GM12872 (cell line): Measurements from ENCODE around the gene RSU1.

Source experiments
- CTCF ChIP-seq: IDR thresholded peaks from 3 replicates; pipeline ENCODE4 v1.5.1; 2011; ENCODE audit warnings: low read depth, mild to moderate bottlenecking, low read length, moderate library complexity; ENCODE audit not compliant: insufficient read depth

The RSU1 gene

DNA sequence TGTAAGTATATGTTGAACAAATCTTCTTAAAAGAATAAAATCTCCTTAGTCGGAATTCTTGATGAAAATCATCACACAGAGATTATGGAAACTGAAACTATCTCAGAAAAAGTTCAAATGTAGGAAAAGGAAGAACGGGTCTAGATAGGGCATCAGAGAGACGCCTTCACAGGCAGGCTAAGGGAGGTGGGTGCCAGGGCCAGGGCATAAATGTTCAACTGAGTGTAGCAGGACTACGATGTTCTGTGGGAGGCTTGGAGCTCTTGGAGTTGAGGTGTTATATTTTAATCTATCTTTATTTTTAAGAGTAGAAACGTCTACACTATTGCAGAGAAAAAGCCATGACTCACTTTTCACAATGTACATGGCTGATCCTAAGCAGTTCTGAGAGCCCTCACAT is 101.2 kb downstream of the RSU1 start:
- TF ChIP-seq CTCF = no peak

GRCh38 chr10:16713290-16713689 is 103.9 kb downstream of the RSU1 start:
- TF ChIP-seq CTCF = no peak

- TF ChIP-seq CTCF = no peak
Observed at GRCh38 chr10:16712883-16713282, 104.3 kb downstream of the RSU1 start.

DNA sequence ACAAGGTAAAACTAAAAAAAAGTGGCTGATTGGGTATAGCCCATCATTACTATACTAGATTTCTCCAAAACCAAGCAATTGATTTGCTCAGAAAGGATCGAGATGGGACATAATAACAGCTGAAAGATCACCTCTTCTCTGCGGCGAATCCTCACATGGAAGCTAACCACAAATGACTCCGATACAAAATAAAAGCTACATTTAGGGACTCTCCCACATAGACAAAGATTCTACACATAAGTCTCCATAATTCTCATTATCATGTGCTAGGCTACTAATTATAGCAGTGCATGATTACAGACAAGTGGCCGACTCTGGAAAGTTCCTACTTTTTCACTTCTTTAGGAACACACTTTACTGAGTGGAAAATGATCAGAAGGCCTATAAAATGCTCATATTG is 116.9 kb downstream of the RSU1 start:
- TF ChIP-seq CTCF = no peak

GRCh38 chr10:16699435-16700057 is 117.7 kb downstream of the RSU1 start:
- TF ChIP-seq CTCF = no peak

DNA sequence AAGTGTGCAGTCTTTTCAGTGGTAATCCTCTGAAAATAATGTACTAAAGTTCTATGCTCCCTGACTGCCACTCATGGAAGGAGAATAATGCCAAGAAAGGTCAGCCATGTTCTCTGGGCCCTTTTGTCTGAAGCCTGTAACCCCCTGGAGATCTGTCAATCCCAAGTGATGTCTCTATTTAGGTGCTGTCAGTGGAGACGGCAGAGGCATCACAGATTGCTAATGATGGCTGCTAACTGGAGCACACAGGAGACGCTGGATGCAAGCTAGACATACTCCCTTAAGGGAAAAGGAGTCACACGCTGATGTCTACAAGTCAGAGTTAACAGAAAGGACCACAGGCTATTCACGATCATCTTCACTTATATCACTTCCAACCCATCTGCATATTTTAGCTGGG is 118.8 kb downstream of the RSU1 start:
- no peak for TF ChIP-seq CTCF

- TF ChIP-seq CTCF = no peak
Observed at GRCh38 chr10:16690417-16690816, 126.8 kb downstream of the RSU1 start.
